Urinary bladder (tissue), 4 donors: ENCODE data around the gene TTLL6. TPM values are rescaled to one million over a fixed set of nuclear protein-coding genes. Genes with fewer than 3 reads are reported as not detected.

ENCODE experiments used
- DNase-seq: peaks from one replicate; pipeline ENCODE4 v3.0.0-alpha.2; 2015; ENCODE audit errors: extremely low spot score
- H3K27ac ChIP-seq: one replicate; pipeline ENCODE4 v1.5.1; 2013; ENCODE audit warnings: low read depth, mild to moderate bottlenecking, moderate library complexity
- H3K36me3 ChIP-seq: one replicate; pipeline ENCODE4 v1.6.1; 2013; ENCODE audit warnings: mild to moderate bottlenecking, moderate library complexity; ENCODE audit not compliant: insufficient read depth
- H3K4me1 ChIP-seq: one replicate; pipeline ENCODE4 v1.6.1; 2013; ENCODE audit warnings: mild to moderate bottlenecking, moderate library complexity; ENCODE audit not compliant: insufficient read depth
- H3K4me3 ChIP-seq: one replicate; pipeline ENCODE4 v1.5.1; 2013; ENCODE audit warnings: low read depth, low read length
- WGBS: extraction: QIAGEN DNeasy Blood & Tissue Kit; methylation state at CpG from one replicate; pipeline ENCODE4 v1.1.7; 2013; 5-methylcytosine and 5-hydroxymethylcytosine counted together
- polyA plus RNA-seq: library from polyadenylated mRNA; stranded (reverse); fragments of 200-250 nt; gene quantifications from one replicate; pipeline ENCODE4 v1.2.3, GENCODE V29; 2013
- total RNA-seq: library from RNA; depleted of rRNA; stranded (reverse); fragments of >200 nt; gene quantifications from one replicate; pipeline ENCODE4 v1.2.3, GENCODE V29; 2014
- donor health status: healthy with polysubstance abuse.
- donor health status: healthy.

Gene TTLL6
- total and polyA plus RNA-seq, 2 donors = 0.15 TPM; not detected in 1

GRCh38 chr17:48749621-48750553, 67.1 kb downstream of the TTLL6 start:
- Histone ChIP-seq H3K27ac (no peak overlapping the region), H3K4me1 (no peaks in the 10 kb centered on the region)
- 11% methylated on average over 32 of the region's 32 CpGs for WGBS

GRCh38 chr17:48748718-48749566, 68.1 kb downstream of the TTLL6 start:
- H3K27ac ChIP-seq = no peak overlapping the region
- 28% methylated on average over 16 of the region's 16 CpGs for WGBS
- DNase-seq = no peak

More at GRCh38 chr17:48749621-48750553, 67.1 kb downstream of the TTLL6 start:
- Histone ChIP-seq H3K36me3 (no peaks in the 10 kb centered on the region), H3K4me3 (no peak overlapping the region)
- DNase-seq = no peak

GRCh38 chr17:48747445-48748363, 69.3 kb downstream of the TTLL6 start:
- no peak for DNase-seq
- H3K36me3 ChIP-seq = no peaks in the 10 kb centered on the region
- H3K4me1 ChIP-seq = no peaks in the 10 kb centered on the region
- no peak overlapping the region for H3K4me3 ChIP-seq
- no peak overlapping the region for H3K27ac ChIP-seq
- 8% methylated on average over 53 of the region's 53 CpGs for WGBS

More at GRCh38 chr17:48748718-48749566, 68.1 kb downstream of the TTLL6 start:
- H3K36me3 ChIP-seq = no peaks in the 10 kb centered on the region
- H3K4me3 ChIP-seq = no peak overlapping the region
- no peaks in the 10 kb centered on the region for H3K4me1 ChIP-seq

GRCh38 chr17:48746916-48747444, 70.0 kb downstream of the TTLL6 start:
- no peak for DNase-seq
- Histone ChIP-seq H3K36me3 (no peaks in the 10 kb centered on the region), H3K4me3 (no peak overlapping the region), H3K4me1 (no peaks in the 10 kb centered on the region), H3K27ac (no peak overlapping the region)
- 5% methylated on average over 21 of the region's 21 CpGs for WGBS

- WGBS = 16% methylated on average over 12 of the region's 12 CpGs
- Histone ChIP-seq H3K4me3 (no peak overlapping the region), H3K27ac (no peak overlapping the region), H3K36me3 (no peaks in the 10 kb centered on the region), H3K4me1 (no peaks in the 10 kb centered on the region)
- no peak for DNase-seq
These were observed 71.4 kb downstream of the TTLL6 start for GRCh38 chr17:48745381-48746275.

DNA sequence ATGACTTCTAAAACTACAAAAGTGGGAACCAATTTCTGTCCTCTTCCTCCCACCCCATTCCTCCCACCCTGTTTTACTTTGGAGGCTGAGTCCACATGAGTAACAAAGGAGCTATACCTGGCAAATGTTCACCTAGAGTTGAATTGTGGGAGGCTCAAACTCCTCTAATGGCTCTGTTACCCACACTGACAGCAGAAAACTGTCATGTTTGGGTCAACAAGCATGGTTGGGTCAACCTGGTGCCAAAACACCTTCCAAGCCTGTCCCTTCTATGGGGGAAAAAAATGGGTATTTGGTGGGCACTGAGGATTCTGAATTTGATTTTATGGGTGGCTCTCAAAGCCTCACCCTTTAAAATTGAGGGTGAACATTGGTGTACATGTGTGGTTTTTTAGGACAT, 76.5 kb downstream of the TTLL6 start:
- no peak overlapping the region for H3K27ac ChIP-seq
- DNase-seq = no peak
- H3K36me3 ChIP-seq = no peaks in the 10 kb centered on the region
- H3K4me3 ChIP-seq = no peak overlapping the region
- no peaks in the 10 kb centered on the region for H3K4me1 ChIP-seq

GRCh38 chr17:48738803-48739526, 78.1 kb downstream of the TTLL6 start:
- WGBS = 5% methylated on average over 37 of the region's 37 CpGs
- Histone ChIP-seq H3K4me3 (no peak overlapping the region), H3K36me3 (no peaks in the 10 kb centered on the region), H3K27ac (no peak overlapping the region), H3K4me1 (no peaks in the 10 kb centered on the region)
- no peak for DNase-seq

- Histone ChIP-seq H3K36me3 (no peaks in the 10 kb centered on the region), H3K4me1 (no peaks in the 10 kb centered on the region), H3K27ac (no peak overlapping the region), H3K4me3 (no peak overlapping the region)
- no peak for DNase-seq
- WGBS = 9% methylated on average over 11 of the region's 11 CpGs
These were observed 78.6 kb downstream of the TTLL6 start for GRCh38 chr17:48738424-48738802.

- no peaks in the 10 kb centered on the region for H3K4me1 ChIP-seq
- DNase-seq = no peak
- H3K36me3 ChIP-seq = no peaks in the 10 kb centered on the region
- H3K4me3 ChIP-seq = no peak overlapping the region
- H3K27ac ChIP-seq = no peak overlapping the region
- 63% methylated on average over 4 of the region's 4 CpGs for WGBS
These were observed 79.5 kb downstream of the TTLL6 start for GRCh38 chr17:48737330-48738043.

DNA sequence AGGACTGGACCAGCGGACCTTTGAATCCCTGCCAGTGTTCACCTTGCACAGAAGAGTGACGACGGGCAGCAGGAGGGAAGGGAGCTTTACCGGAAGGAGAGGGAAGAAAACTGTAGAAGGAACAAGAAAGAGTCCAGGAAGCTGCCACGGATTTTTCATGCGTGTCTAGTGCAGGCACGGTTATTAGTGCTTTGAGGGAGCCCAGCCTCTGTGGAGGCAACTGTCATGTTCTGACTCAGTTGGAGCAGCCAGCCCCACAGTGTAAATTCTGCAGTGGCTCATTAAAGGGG, 82.0 kb downstream of the TTLL6 start:
- DNase-seq = no peak
- no peak overlapping the region for H3K4me3 ChIP-seq
- H3K27ac ChIP-seq = no peak overlapping the region
- H3K36me3 ChIP-seq = no peaks in the 10 kb centered on the region
- 7% methylated on average over 7 of the region's 7 CpGs for WGBS
- no peaks in the 10 kb centered on the region for H3K4me1 ChIP-seq

DNA sequence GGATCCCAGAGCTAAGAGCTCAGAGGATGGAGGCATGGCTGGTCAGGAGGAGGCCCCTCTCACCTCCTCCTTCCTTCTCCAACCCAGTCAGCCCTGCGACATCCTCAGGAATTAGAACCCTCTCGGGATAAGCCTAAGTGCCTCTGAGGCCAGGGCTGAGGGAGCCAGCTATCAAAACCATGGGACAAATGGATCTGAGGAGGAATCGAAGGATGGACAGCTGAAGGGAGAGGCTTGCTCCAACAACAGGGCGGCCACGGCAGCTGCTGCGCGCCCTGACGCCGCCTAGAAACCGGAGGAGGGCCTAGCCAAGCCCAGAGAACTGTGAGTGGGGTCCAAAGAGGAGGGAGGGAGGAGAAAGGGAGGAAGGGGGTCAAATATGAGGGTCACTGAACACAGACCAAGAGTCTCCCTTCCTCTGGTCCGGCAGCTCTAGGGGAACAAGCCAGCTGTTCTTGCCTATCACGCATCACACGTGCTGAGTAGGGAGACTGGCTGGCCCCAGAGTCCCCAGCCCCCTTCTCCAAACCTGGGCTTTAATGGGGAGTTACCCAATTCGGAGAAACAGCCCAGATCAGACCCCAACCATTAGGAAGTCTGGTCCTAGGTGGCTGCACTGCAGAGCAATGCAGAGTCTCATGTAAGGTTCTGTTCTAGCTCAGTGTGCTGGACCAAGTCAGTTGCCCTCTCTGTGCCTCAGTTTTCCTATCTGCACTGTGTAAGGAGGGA, 82.5 kb downstream of the TTLL6 start:
- 17% methylated on average over 14 of the region's 14 CpGs for WGBS
- no peaks in the 10 kb centered on the region for H3K36me3 ChIP-seq
- H3K4me3 ChIP-seq = no peak overlapping the region
- no peaks in the 10 kb centered on the region for H3K4me1 ChIP-seq
- no peak for DNase-seq
- H3K27ac ChIP-seq = no peak overlapping the region
